ENCODE results near the gene OR4F15.

Gene OR4F15

DNA sequence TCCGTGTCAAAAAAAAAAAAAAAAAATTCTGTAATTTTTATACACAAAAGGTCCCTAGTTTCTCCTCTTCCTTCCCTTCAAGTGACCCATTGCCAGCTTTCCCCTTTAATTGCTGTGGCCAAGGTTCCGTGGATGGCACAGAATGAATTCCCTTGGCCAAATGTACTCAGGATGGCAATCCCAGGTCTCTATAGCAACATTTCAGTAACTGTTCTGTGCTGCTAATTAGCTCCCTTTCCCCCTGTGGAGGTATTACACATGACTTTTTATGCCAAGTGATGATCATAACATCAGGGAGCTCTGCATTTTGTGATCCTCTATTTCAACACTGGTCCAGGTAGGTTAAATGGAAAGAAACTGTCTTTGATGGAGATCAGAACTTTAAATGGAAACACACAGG lies 8.8 kb upstream of the OR4F15 start, which contains the start of gene OR4F6:
Gene OR4F6 (plus strand): TSS at position 301 of the 400 bp plus-strand sequence. CDS start 2,211 bp downstream, outside the sequence.
- DNase-seq (ENCODE audit: low read depth) = no peak

DNA sequence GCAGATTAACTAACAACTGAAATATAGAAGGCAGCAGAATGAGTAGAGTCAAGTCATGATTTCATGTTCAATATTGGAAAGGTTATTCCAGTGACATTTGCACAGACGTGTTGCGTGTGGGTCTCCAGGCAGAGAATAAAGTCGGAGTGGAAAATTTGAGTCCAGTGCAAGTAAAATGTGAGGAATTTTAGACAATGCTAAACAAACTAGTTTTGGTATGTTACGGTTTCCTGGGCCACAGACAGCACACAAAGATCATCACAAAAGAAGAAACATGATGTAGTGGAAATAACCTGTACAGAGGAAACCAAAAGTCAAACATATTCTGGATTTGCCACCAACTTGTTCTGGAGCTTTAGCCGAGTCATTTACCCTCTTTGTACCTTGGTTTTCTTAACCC lies 8.3 kb upstream of the OR4F15 start:
- TF ChIP-seq, protein P1, sequence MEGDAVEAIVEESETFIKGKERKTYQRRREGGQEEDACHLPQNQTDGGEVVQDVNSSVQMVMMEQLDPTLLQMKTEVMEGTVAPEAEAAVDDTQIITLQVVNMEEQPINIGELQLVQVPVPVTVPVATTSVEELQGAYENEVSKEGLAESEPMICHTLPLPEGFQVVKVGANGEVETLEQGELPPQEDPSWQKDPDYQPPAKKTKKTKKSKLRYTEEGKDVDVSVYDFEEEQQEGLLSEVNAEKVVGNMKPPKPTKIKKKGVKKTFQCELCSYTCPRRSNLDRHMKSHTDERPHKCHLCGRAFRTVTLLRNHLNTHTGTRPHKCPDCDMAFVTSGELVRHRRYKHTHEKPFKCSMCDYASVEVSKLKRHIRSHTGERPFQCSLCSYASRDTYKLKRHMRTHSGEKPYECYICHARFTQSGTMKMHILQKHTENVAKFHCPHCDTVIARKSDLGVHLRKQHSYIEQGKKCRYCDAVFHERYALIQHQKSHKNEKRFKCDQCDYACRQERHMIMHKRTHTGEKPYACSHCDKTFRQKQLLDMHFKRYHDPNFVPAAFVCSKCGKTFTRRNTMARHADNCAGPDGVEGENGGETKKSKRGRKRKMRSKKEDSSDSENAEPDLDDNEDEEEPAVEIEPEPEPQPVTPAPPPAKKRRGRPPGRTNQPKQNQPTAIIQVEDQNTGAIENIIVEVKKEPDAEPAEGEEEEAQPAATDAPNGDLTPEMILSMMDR (IDR thresholded peaks at IDR 0.05; ENCODE audit: control insufficient read depth, extremely low read depth, insufficient read depth) = no peak
- DNase-seq (ENCODE audit: low read depth) = no peak
- no peak overlapping the region for H3K4me3 ChIP-seq (ENCODE audit: low read depth, low read length)

More for the DNA sequence above, 8.8 kb upstream of the OR4F15 start, which contains the start of gene OR4F6:
- TF ChIP-seq, protein P1 (IDR thresholded peaks at IDR 0.05; ENCODE audit: control insufficient read depth, extremely low read depth, insufficient read depth) = no peak
- H3K4me3 ChIP-seq (ENCODE audit: low read depth, low read length) = no peak within 1 kb of the TSS

DNA sequence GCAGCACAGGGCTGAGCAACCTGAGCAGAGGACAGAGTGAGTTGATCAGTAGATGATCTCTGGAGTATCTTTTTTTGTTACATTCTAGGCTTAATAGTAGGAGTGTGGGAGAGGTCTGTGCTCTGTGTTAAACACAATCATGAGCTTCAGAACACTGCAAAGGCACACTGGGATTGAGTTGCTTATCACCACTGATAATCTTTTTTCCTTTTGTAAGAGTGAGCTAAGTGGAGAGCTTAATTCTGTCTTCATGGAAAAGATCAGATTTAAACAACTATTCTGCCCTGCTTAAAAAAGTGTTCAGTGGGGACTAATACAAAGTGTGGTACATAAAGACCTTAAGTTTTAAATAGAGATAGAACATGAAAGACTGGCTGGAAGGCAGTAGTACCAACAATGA lies 7.6 kb upstream of the OR4F15 start:
- TF ChIP-seq, protein P1 (IDR thresholded peaks at IDR 0.05; ENCODE audit: control insufficient read depth, extremely low read depth, insufficient read depth) = no peak
- no peak overlapping the region for H3K4me3 ChIP-seq (ENCODE audit: low read depth, low read length)
- no peak for DNase-seq (ENCODE audit: low read depth)

DNA sequence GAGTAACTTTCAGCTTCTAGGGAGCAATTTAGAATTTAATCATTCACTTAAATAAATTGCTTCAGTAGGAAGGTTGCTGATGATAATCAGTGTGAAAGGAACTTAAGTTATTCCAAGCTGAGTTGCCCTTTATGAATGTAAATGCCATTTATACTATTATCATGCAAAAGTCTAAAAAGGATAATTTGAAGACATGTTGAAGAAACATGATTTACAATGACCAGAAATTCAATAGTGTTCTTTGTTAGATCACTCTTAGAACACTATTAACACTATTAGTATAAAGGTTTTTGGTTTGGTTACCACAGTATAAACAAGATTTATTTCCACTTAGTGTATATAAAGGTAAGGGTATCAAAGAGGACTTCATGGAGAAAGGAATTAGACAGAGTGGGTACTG lies 7.1 kb upstream of the OR4F15 start:
- TF ChIP-seq, protein P1 (IDR thresholded peaks at IDR 0.05; ENCODE audit: control insufficient read depth, extremely low read depth, insufficient read depth) = no peak

DNA sequence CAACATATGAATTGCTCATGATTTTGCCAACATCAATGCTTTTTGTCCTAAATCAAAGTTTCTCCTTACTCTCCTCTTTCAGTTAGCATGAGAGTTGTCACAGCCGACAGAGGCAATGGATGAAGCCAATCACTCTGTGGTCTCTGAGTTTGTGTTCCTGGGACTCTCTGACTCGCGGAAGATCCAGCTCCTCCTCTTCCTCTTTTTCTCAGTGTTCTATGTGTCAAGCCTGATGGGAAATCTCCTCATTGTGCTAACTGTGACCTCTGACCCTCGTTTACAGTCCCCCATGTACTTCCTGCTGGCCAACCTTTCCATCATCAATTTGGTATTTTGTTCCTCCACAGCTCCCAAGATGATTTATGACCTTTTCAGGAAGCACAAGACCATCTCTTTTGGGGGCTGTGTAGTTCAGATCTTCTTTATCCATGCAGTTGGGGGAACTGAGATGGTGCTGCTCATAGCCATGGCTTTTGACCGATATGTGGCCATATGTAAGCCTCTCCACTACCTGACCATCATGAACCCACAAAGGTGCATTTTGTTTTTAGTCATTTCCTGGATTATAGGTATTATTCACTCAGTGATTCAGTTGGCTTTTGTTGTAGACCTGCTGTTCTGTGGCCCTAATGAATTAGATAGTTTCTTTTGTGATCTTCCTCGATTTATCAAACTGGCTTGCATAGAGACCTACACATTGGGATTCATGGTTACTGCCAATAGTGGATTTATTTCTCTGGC lies 6.2 kb upstream of the OR4F15 start:
- H3K4me3 ChIP-seq (ENCODE audit: low read depth, low read length) = no peak overlapping the region
- DNase-seq (ENCODE audit: low read depth) = no peak
- TF ChIP-seq, protein P1 (IDR thresholded peaks at IDR 0.05; ENCODE audit: control insufficient read depth, extremely low read depth, insufficient read depth) = no peak

More for the DNA sequence above, 7.1 kb upstream of the OR4F15 start:
- no peak for DNase-seq (ENCODE audit: low read depth)
- H3K4me3 ChIP-seq (ENCODE audit: low read depth, low read length) = no peak overlapping the region

DNA sequence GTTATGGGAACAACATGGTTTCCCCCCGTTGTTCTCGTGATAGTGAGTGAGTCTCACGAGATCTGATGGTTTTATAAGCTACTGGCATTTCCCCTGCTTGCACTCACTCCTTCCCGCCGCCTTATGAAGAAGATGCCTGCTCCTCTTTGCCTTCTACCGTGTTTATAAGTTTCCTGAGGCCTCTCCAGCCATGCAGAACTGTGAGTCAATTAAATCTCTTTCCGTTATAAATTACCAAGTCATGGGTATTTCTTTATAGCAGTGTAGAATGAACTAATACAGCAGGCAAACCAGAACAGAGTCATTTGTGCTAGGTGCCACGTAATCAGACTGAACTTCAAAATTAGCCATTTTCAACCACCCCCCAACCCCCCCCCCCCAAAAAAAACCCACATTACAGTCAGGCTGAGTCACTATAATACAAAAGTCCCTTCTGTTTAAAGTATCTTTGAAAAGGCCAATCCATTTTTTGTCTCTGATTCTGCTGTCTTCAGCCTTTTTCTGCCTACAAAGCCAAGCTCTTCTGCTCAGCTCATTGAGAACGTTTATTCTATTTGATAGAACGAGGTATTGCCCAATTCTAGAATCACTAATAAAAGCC lies 4.6 kb upstream of the OR4F15 start:
- no peak for DNase-seq (ENCODE audit: low read depth)
- no peak overlapping the region for H3K4me3 ChIP-seq (ENCODE audit: low read depth, low read length)
- TF ChIP-seq, protein P1 (IDR thresholded peaks at IDR 0.05; ENCODE audit: control insufficient read depth, extremely low read depth, insufficient read depth) = no peak
